NCI-H748 treated with DMSO at 0.1 percent for 48 hours (cell line): Measurements from ENCODE around the gene GLT6D1.
A peak's percentile ranks its signal among the peaks of the same experiment; 100 is the strongest.
"Not testable (repeated sequence)": the region's sequence is repeated elsewhere in the genome, so short reads cannot be mapped to it uniquely, and the experiment has no call there.

Experiments
- DNase-seq: peaks from one replicate; lab custom pipeline; 2025; lab: John Stamatoyannopoulos, UW

Gene GLT6D1

GRCh38 chr9:135664801-135665794, 25.8 kb upstream of the GLT6D1 start:
- DNase-seq: no peak

GRCh38 chr9:135664266-135664665, 24.9 kb upstream of the GLT6D1 start:
- no peak for DNase-seq

GRCh38 chr9:135663857-135664256, 24.5 kb upstream of the GLT6D1 start:
- DNase-seq: no peak

- no peak for DNase-seq
Measured at GRCh38 chr9:135663451-135663770, 24.1 kb upstream of the GLT6D1 start.

GRCh38 chr9:135662758-135663450, 23.6 kb upstream of the GLT6D1 start, which contains the start of gene LCN9:
LCN9 (plus strand) TSS chr9:135663309; CDS start chr9:135663322, 13 bp downstream.
- no peak for DNase-seq

DNA sequence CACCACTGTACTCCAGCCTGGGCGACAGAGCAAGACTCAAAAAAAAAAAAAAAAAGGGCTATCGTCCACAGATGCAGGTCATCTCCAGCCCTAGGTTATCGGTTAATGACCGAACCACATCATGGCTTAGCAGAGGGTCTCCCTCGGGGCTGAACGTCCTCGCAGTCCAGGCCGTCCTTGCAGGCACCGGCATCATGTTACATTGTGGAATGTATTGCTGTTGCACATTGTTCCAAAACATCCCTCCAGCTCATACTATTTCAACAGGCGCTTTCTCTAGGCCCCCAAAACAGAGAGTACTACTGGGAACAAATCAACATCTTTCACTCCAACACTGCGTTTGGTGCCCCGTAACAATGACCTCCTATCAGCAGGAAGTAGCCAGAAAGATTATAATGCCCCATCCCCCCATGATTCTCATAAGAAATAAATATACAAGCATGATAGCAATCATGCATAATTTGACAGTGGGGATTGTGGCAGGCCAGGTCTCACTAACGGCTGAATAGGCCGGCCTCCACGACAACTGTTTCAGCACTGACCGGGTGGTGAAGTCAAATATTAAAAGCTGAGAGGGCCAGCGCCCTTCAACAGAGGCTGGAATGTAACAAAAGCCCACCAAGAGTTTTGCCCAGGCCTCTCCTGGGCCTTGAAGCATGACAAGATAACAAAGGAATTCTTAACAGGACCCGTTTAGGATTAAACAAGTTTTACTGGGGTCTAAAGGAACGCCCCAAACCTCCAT, 22.6 kb upstream of the GLT6D1 start:
- DNase-seq: no peak

DNA sequence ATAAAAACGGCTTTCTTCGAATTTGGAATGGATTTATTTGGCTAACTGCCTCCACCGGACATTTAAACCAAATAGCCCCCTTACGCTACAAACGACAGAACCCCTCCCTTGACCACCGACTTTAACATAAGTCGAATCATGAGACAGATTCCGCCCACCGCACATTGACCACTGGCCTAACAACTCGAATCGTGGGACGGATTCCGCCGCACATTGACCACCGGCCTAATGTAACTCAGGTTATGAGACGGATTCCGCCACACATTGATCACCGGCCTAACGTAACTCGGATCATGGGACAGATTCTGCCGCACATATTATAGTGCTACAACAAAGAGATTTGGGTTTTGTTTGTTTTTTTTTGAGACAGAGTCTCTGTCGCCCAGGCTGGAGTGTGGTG, 21.1 kb upstream of the GLT6D1 start:
- DNase-seq: no peak

DNA sequence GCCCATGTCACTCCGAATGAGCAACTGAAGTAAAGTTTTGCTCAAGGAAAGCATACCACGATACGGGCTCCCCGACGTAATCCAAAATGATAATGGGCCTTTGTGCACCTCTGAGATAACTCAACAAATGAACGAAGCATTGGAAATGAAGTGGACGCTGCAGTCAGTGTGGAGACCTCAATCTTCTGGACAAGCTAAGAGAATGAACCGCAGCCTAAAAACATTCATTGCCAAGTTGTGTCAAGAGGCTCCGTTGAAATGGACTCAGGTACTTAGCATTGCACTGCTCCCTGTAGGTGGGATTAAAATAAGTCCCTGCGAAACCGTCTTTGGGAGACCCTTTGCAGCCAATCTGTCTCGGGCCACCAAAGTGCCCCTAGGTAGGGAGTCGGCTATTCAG, 19.9 kb upstream of the GLT6D1 start:
- no peak for DNase-seq

- DNase-seq: no peak
Measured at GRCh38 chr9:135657416-135657815, 18.1 kb upstream of the GLT6D1 start.

- no peak for DNase-seq
Measured at GRCh38 chr9:135655317-135655716, 16.0 kb upstream of the GLT6D1 start.

- no peak for DNase-seq
Measured at GRCh38 chr9:135650408-135650807, 11.1 kb upstream of the GLT6D1 start.

DNA sequence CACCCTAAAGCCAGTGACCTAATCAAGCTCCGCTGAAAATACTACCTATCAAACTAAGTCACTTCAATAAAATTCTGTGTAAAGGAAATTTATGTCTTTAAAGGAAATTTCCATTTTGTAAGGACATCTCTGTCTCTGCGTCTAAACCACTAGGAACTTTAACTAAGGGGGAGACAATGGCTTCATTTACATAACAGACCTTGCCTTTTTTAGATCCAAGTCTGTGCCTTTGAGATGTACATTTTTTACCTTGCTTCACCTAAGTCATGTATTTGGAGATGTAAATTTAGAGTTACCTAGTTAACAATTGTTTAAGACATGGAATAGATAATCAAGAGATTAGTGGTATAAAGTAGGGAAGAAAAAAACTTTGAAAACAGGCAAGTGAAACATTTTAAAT, 10.2 kb upstream of the GLT6D1 start:
- DNase-seq: no peak

GRCh38 chr9:135648494-135649410, 9.4 kb upstream of the GLT6D1 start:
- no peak for DNase-seq

- no peak for DNase-seq
Measured at GRCh38 chr9:135647884-135648283, 8.5 kb upstream of the GLT6D1 start.

- peak; percentile 16 for DNase-seq
Measured at GRCh38 chr9:135644631-135645218, 5.4 kb upstream of the GLT6D1 start.

GRCh38 chr9:135641745-135642144, 2.4 kb upstream of the GLT6D1 start:
- DNase-seq: no peak

GRCh38 chr9:135641047-135641446, 1.7 kb upstream of the GLT6D1 start:
- DNase-seq: no peak

DNA sequence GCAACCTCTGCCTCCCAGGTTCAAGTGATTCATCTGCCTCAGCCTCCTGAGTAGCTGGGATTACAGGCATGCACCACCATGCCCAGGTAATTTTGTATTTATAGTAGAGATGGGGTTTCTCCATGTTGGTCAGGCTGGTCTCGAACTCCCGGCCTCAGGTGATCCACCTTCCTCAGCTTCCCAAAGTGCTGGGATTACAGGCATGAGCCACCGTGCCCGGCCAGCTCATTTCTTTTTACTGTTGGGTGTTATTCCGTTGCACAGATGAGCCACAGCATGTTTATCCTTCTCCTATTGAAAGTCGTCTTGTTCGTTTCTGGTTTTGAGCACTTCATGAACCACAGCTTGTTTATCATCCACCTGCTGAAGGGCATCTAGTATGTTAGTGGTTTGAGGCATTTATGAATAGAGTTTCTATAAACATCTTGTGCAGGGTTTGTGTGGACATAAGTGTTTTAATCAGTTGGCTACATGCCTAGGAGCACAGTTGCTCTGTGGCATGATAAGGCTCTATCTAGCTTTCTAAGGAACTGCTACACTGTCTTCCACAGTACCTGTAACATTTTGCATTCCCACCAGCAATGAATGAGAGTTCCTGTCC, 2.3 kb downstream of the GLT6D1 start:
- not testable (repeated sequence) for DNase-seq

GRCh38 chr9:135632841-135633240, 6.5 kb downstream of the GLT6D1 start:
- no peak for DNase-seq

DNA sequence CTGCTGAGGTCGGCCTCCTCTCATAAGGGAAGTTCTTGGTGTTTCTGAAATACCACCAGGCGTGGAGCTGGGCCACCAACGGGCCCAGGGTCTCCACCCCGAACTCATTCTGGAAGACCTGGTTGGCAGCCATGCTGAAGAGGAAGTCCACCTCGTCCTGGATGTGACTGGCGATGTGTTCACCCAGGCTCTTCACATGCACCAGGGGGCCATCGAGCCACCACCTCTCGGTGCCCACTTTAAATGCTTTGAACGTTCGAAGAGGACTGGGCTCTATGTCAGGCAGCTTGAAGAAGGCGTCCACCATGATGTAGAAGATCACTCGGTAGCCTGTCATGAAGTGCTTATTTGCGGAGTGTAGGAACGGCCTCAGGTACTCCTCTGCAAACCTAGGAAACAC, 15.1 kb downstream of the GLT6D1 start:
- no peak for DNase-seq
